Measurements from ENCODE around the gene PLIN1. TPM values are rescaled to one million over a fixed set of nuclear protein-coding genes. Genes with fewer than 3 reads are reported as not detected.

Gene PLIN1
- total and polyA plus RNA-seq, 2 of the 4 experiments (the other 2 are of a cell fraction), result under 0.01 to 0.07 TPM

DNA sequence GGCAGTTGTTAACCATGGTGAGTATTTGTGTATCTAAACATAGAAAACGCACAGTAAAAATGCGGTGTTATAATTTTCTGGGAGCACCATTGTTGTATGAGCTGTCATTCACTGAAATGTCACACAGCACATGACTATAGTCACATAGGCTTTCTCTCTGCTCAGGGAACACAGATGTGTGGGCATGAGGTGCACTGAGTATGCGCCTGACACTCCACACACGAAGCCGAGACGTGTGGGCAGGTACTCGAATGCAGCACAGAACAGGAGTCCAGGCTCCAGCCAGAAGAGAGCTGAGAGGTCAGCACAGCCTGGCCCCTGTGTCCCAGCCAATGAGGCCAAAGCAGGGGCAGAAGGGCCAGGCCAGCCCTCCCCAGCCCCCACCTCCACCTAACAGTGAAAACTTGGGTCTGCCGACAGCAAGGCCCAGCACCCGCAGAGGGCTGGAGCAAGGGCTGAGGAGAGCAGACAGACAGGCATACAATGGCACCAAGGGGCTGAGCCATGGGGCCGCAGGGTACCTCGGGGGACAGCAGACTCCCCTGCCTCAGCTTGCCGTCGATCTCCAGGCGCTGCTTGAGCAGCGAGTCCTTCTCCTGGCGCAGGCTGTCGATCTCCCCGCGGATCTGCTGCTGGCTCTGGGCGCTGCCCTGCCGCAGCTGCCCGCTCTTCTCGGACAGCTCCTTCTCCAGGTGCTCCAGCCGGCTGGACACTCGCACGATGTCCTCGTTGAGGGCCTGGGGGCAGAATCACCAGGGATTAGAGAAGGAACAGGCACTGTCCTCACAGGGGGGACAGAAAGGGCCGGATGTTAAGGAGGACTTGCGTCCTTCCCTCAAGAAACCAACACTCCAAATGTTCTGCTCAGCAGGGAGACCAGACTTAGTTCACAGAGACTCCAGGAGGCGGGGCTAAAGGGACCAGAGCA lies 47.9 kb downstream of the PLIN1 start:
- Histone ChIP-seq H3K36me3 (ENCODE audit: control insufficient read depth, insufficient read depth, low read length) (peaks cover 69% of the 10 kb centered on the region), H3K9me3 (ENCODE audit: control insufficient read depth, insufficient read depth, low read length) (no peaks in the 10 kb centered on the region), H4K91ac (ENCODE audit: insufficient read depth, low read depth, low read length) (no peak overlapping the region), H3K4me2 (ENCODE audit: low read depth, low read length) (no peak overlapping the region), H3K56ac (ENCODE audit: extremely low read depth, insufficient read depth, low read length) (no peak overlapping the region), H2BK5ac (ENCODE audit: low read depth, low read length, poor library complexity, severe bottlenecking) (no peak overlapping the region), H2BK120ac (ENCODE audit: low read depth, low read length) (no peak overlapping the region), H3K23ac (ENCODE audit: low read depth, low read length) (no peak overlapping the region), H3K4me3 (ENCODE audit: insufficient read depth, low read depth, low read length) (no peak overlapping the region), H3K9ac (ENCODE audit: low read depth, low read length) (no peak overlapping the region), H3K9me1 (ENCODE audit: insufficient read depth, low read length) (no peaks in the 10 kb centered on the region), H2AK5ac (ENCODE audit: low read depth, low read length) (no peak overlapping the region), H4K5ac (ENCODE audit: low read depth, low read length) (no peak overlapping the region), H3K14ac (replicated peaks; ENCODE audit: low read depth, low read length) (no peak overlapping the region), H3K79me1 (ENCODE audit: low read depth in 1 of 2, low read length in 2 of 2) (peaks cover 0 to 3% of the 10 kb centered on the region in 2 experiments; a peak in 1 of 4 replicates), H4K8ac (ENCODE audit: low read depth in 2 of 2, low read length in 2 of 2) (no peak overlapping the region), H2AK9ac (replicated peaks; ENCODE audit: low read depth, low read length, poor library complexity) (peak overlapping the region; percentile 72), H3K27me3 (ENCODE audit: control insufficient read depth, insufficient read depth, low read length) (no peaks in the 10 kb centered on the region), H3K27ac (ENCODE audit: insufficient read depth, low read length) (no peak overlapping the region), H2AFZ (replicated peaks; ENCODE audit: low read length, poor library complexity) (no peak overlapping the region), H2BK20ac (ENCODE audit: low read depth, low read length) (no peak overlapping the region), H3K4me1 (ENCODE audit: control insufficient read depth, insufficient read depth, low read length) (no peaks in the 10 kb centered on the region), H3K18ac (ENCODE audit: low read depth, low read length) (no peak overlapping the region), H2BK15ac (ENCODE audit: low read depth, low read length) (no peak overlapping the region), H3K4ac (ENCODE audit: low read depth, low read length) (no peak overlapping the region), H4K20me1 (ENCODE audit: insufficient read depth, low read length) (no peaks in the 10 kb centered on the region; the same call in 1 of the 2 replicates)
- in situ Hi-C loops (cut with MboI; ENCODE audit: low sequenced_read_pairs) (no loop called here), dilution Hi-C loops (cut with HindIII; ENCODE audit: low sequenced_read_pairs, unreplicated experiment) (no loop called here), intact Hi-C loops (cut with micrococcal nuclease) (no loop called here)
- POLR2A ChIA-PET (ENCODE audit: unreplicated experiment), result no interaction called here
- WGBS, 2 experiments (ENCODE audit: extremely low coverage in 2 of 2, insufficient read length in 1 of 2), result 90% methylated on average over 12 of the region's 30 CpGs; no CpG with 5 or more reads in 1 of the 2 experiments
- no peak for TF ChIP-seq CEBPB (IDR thresholded peaks at IDR 0.05; ENCODE audit: low read depth, low read length)
- no peak for TF ChIP-seq POLR2A (IDR thresholded peaks at IDR 0.05; ENCODE audit: low read depth, low read length)
- TF ChIP-seq, protein P1, sequence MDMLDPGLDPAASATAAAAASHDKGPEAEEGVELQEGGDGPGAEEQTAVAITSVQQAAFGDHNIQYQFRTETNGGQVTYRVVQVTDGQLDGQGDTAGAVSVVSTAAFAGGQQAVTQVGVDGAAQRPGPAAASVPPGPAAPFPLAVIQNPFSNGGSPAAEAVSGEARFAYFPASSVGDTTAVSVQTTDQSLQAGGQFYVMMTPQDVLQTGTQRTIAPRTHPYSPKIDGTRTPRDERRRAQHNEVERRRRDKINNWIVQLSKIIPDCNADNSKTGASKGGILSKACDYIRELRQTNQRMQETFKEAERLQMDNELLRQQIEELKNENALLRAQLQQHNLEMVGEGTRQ (IDR thresholded peaks at IDR 0.05; ENCODE audit: low read depth, low read length), result no peak
- TF ChIP-seq RAD21 (IDR thresholded peaks at IDR 0.05; ENCODE audit: low read length), result no peak
- TF ChIP-seq BHLHE40 (IDR thresholded peaks at IDR 0.05; ENCODE audit: low read depth, low read length), result no peak
- no peak for TF ChIP-seq MXI1 (IDR thresholded peaks at IDR 0.05; ENCODE audit: borderline replicate concordance, low read depth, low read length)
- TF ChIP-seq RFX5 (IDR thresholded peaks at IDR 0.05; ENCODE audit: low read depth, low read length), result no peak
- TF ChIP-seq, protein P2, sequence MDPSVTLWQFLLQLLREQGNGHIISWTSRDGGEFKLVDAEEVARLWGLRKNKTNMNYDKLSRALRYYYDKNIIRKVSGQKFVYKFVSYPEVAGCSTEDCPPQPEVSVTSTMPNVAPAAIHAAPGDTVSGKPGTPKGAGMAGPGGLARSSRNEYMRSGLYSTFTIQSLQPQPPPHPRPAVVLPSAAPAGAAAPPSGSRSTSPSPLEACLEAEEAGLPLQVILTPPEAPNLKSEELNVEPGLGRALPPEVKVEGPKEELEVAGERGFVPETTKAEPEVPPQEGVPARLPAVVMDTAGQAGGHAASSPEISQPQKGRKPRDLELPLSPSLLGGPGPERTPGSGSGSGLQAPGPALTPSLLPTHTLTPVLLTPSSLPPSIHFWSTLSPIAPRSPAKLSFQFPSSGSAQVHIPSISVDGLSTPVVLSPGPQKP (IDR thresholded peaks at IDR 0.05; ENCODE audit: borderline replicate concordance, low read depth, low read length), result no peak
- no peak for TF ChIP-seq CHD1 (IDR thresholded peaks at IDR 0.05; ENCODE audit: low read depth, low read length)
- TF ChIP-seq MAFK (IDR thresholded peaks at IDR 0.05; ENCODE audit: low read depth, low read length), result no peak
- no peak for TF ChIP-seq SMC3 (IDR thresholded peaks at IDR 0.05; ENCODE audit: low read depth, low read length)
- no peak for TF ChIP-seq FOS (IDR thresholded peaks at IDR 0.05; ENCODE audit: low read depth, low read length)
- TF ChIP-seq, protein P3, sequence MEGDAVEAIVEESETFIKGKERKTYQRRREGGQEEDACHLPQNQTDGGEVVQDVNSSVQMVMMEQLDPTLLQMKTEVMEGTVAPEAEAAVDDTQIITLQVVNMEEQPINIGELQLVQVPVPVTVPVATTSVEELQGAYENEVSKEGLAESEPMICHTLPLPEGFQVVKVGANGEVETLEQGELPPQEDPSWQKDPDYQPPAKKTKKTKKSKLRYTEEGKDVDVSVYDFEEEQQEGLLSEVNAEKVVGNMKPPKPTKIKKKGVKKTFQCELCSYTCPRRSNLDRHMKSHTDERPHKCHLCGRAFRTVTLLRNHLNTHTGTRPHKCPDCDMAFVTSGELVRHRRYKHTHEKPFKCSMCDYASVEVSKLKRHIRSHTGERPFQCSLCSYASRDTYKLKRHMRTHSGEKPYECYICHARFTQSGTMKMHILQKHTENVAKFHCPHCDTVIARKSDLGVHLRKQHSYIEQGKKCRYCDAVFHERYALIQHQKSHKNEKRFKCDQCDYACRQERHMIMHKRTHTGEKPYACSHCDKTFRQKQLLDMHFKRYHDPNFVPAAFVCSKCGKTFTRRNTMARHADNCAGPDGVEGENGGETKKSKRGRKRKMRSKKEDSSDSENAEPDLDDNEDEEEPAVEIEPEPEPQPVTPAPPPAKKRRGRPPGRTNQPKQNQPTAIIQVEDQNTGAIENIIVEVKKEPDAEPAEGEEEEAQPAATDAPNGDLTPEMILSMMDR (conservative IDR thresholded peaks at IDR 0.05; ENCODE audit: low read depth, low read length), result no peak
- no peak for TF ChIP-seq MAZ (IDR thresholded peaks at IDR 0.05; ENCODE audit: borderline replicate concordance, low read depth, low read length)
- CTCF ChIA-PET, result no interaction called here
- no TSS peak for BruUV-seq (replicated peaks)
- no peak for DNase-seq
- ATAC-seq (ENCODE audit: low read depth), result no peak

Measured in IMR-90 (cell line).